H1 (cell line): Measurements from ENCODE around the gene PGP. TPM values are rescaled to one million over a fixed set of nuclear protein-coding genes. Genes with fewer than 3 reads are reported as not detected.

Experiments
- CTCF ChIA-PET: fragments of 300-600 bp; sonication (Branson Sonifier 250); formaldehyde crosslinking; loops from one replicate; lab custom pipeline; 2021; ENCODE audit not compliant: partially characterized antibody; lab: Charles Lee
- POLR2A ChIA-PET: fragments of 300-600 bp; sonication (Branson Sonifier 250); formaldehyde crosslinking; loops from one replicate; lab custom pipeline; 2021; ENCODE audit warnings: inconsistent platforms; ENCODE audit not compliant: partially characterized antibody; lab: Charles Lee
- DNase-seq, 2 experiments: peaks; one replicate each; pipeline versions ENCODE4 v3.0.0 to v3.0.0-alpha.2; 2010 to 2022; ENCODE audit warnings: low spot score in 2 of 2, low read depth in 1 of 2, mixed read lengths in 1 of 2
- FAIRE-seq: peaks from 2 replicates; lab custom pipeline; 2011; peaks lifted over from hg19 to GRCh38; lab: Jason Lieb, UNC
- H2AFZ ChIP-seq: 2 replicates; pipeline ENCODE4 v1.8.1; 2012; ENCODE audit warnings: low read length, inconsistent platforms
- H2AK5ac ChIP-seq: 2 replicates; pipeline ENCODE4 v1.6.1; 2013; ENCODE audit warnings: low read depth, low read length
- H2BK120ac ChIP-seq: replicated peaks from 2 replicates; pipeline ENCODE3; 2013; ENCODE audit warnings: low read depth, low read length, inconsistent platforms
- H2BK12ac ChIP-seq: 2 replicates; pipeline ENCODE4 v1.6.1; 2013; ENCODE audit warnings: low read depth, low read length
- H2BK15ac ChIP-seq: 2 replicates; pipeline ENCODE4 v1.6.1; 2013; ENCODE audit warnings: low read length
- H2BK20ac ChIP-seq: 2 replicates; pipeline ENCODE4 v1.6.1; 2013; ENCODE audit warnings: low read length
- H2BK5ac ChIP-seq: 2 replicates; pipeline ENCODE4 v1.6.1; 2013; ENCODE audit warnings: low read depth, low read length
- H3K14ac ChIP-seq: 2 replicates; pipeline ENCODE4 v1.6.1; 2013; ENCODE audit warnings: inconsistent platforms; ENCODE audit not compliant: insufficient read length
- H3K18ac ChIP-seq: 2 replicates; pipeline ENCODE4 v1.6.1; 2013; ENCODE audit warnings: low read length; ENCODE audit errors: extremely low read depth
- H3K23ac ChIP-seq: 2 replicates; pipeline ENCODE4 v1.6.1; 2013; ENCODE audit warnings: inconsistent platforms; ENCODE audit not compliant: insufficient read length
- H3K23me2 ChIP-seq: 2 replicates; pipeline ENCODE4 v1.6.1; 2013; ENCODE audit warnings: low read depth, low read length
- H3K27ac ChIP-seq: 2 replicates; pipeline ENCODE4 v1.6.1; 2011; ENCODE audit warnings: low read depth, low read length, inconsistent platforms
- H3K27me3 ChIP-seq, 4 experiments: replicated peaks in 1 of 4; 1 replicate in 1 of 4; 2 replicates in 3 of 4; pipeline versions ENCODE4 v1.6.1 to v1.8.1; 2011 to 2013; ENCODE audit warnings: low read length in 3 of 4, mild to moderate bottlenecking in 3 of 4, inconsistent platforms in 2 of 4, mixed read lengths in 2 of 4, moderate library complexity in 1 of 4; ENCODE audit not compliant: control insufficient read depth in 3 of 4, insufficient read depth in 3 of 4; ENCODE audit errors: extremely low read depth in 1 of 4
- H3K36me3 ChIP-seq, 4 experiments: 2 replicates each; pipeline versions ENCODE4 v1.6.1 to v1.8.1; 2011 to 2013; ENCODE audit warnings: mild to moderate bottlenecking in 4 of 4, low read length in 3 of 4, moderate library complexity in 2 of 4, control low read depth in 1 of 4, inconsistent platforms in 1 of 4; ENCODE audit not compliant: insufficient read depth in 4 of 4, control insufficient read depth in 2 of 4
- H3K4ac ChIP-seq: replicated peaks from 2 replicates; pipeline ENCODE3; 2013; ENCODE audit warnings: low read length, low read depth, mixed read lengths, inconsistent platforms; ENCODE audit not compliant: insufficient read length
- H3K4me1 ChIP-seq, 4 experiments: replicated peaks in 1 of 4; 1 replicate in 1 of 4; 2 replicates in 3 of 4; pipeline versions ENCODE4 v1.6.1 to v1.8.1; 2011 to 2013; ENCODE audit warnings: low read length in 3 of 4, inconsistent platforms in 2 of 4, mixed read lengths in 1 of 4; ENCODE audit not compliant: insufficient read depth in 4 of 4, control insufficient read depth in 3 of 4
- H3K4me2 ChIP-seq, 2 experiments: 2 replicates each; pipeline versions ENCODE4 v1.6.1 to v1.8.1; 2011 to 2013; ENCODE audit warnings: low read depth in 2 of 2, low read length in 2 of 2, control low read depth in 1 of 2, inconsistent platforms in 1 of 2, mild to moderate bottlenecking in 1 of 2; ENCODE audit not compliant: insufficient read depth in 1 of 2
- H3K4me3 ChIP-seq, 4 experiments: fragments of 200-600, 300-600 bp in 1 of 4; sonication (generic), shearing (Covaris generic), sonication (Bioruptor Twin) in 1 of 4; 2 replicates each; pipeline versions ENCODE4 v1.5.1 to v1.8.1; 2011 to 2016; ENCODE audit warnings: low read length in 4 of 4, low read depth in 3 of 4, control low read depth in 2 of 4, inconsistent platforms in 2 of 4, mild to moderate bottlenecking in 2 of 4, mixed read lengths in 1 of 4, moderate library complexity in 1 of 4; ENCODE audit not compliant: insufficient read depth in 2 of 4; ENCODE audit errors: extremely low read depth in 1 of 4
- H3K56ac ChIP-seq: replicated peaks from 2 replicates; pipeline ENCODE3; 2013; ENCODE audit warnings: low read depth, mild to moderate bottlenecking, mixed read lengths, low read length, inconsistent platforms; ENCODE audit not compliant: insufficient read length
- H3K79me1 ChIP-seq: 2 replicates; pipeline ENCODE4 v1.6.1; 2013; ENCODE audit warnings: low read depth, low read length, control low read depth
- H3K79me2 ChIP-seq, 2 experiments: 2 replicates each; pipeline versions ENCODE4 v1.6.1 to v1.8.1; 2012 to 2013; ENCODE audit warnings: low read length in 2 of 2, mild to moderate bottlenecking in 2 of 2, inconsistent platforms in 1 of 2; ENCODE audit not compliant: insufficient read depth in 2 of 2, control insufficient read depth in 1 of 2
- H3K9ac ChIP-seq, 4 experiments: replicated peaks in 1 of 4; 1 replicate in 1 of 4; 2 replicates in 3 of 4; pipeline versions ENCODE4 v1.6.1 to v1.8.1; 2011 to 2013; ENCODE audit warnings: low read depth in 3 of 4, low read length in 3 of 4, control low read depth in 2 of 4, mild to moderate bottlenecking in 2 of 4, moderate library complexity in 2 of 4, inconsistent platforms in 1 of 4; ENCODE audit errors: extremely low read depth in 1 of 4
- H3K9me3 ChIP-seq, 2 experiments: 2 replicates each; pipeline versions ENCODE4 v1.6.1 to v1.8.1; 2012 to 2013; ENCODE audit warnings: mild to moderate bottlenecking in 2 of 2, moderate library complexity in 2 of 2, control low read depth in 1 of 2, inconsistent platforms in 1 of 2, low read depth in 1 of 2, low read length in 1 of 2, mixed read lengths in 1 of 2; ENCODE audit not compliant: insufficient read depth in 2 of 2
- H4K20me1 ChIP-seq, 2 experiments: replicated peaks in 1 of 2; 2 replicates each; pipeline versions ENCODE3 to v1.8.1; 2011 to 2013; ENCODE audit warnings: inconsistent platforms in 2 of 2, low read length in 2 of 2, mild to moderate bottlenecking in 1 of 2; ENCODE audit not compliant: insufficient read depth in 2 of 2, control insufficient read depth in 1 of 2
- H4K5ac ChIP-seq: 2 replicates; pipeline ENCODE4 v1.6.1; 2013; ENCODE audit warnings: low read length, low read depth, mixed read lengths, inconsistent platforms; ENCODE audit not compliant: insufficient read length
- H4K8ac ChIP-seq: 2 replicates; pipeline ENCODE4 v1.8.0; 2013; ENCODE audit warnings: mild to moderate bottlenecking, moderate library complexity, low read length, inconsistent platforms; ENCODE audit not compliant: insufficient read depth; ENCODE audit errors: extremely low read depth
- H4K91ac ChIP-seq: replicated peaks from 2 replicates; pipeline ENCODE3; 2013; ENCODE audit warnings: low read length, mixed read lengths, inconsistent platforms; ENCODE audit not compliant: insufficient read length
- BACH1 ChIP-seq: IDR thresholded peaks from 2 replicates; pipeline ENCODE4 v1.6.1; 2012; ENCODE audit warnings: low read length, improper control_type of control experiment
- BRCA1 ChIP-seq: IDR thresholded peaks from 2 replicates; pipeline ENCODE4 v1.6.1; 2012; ENCODE audit warnings: low read depth, low read length, improper control_type of control experiment
- CBX8 ChIP-seq: fragments of 300-800, 300-1000 bp; sonication (generic); IDR thresholded peaks from 2 replicates; pipeline ENCODE4 v1.7.1; 2016; ENCODE audit warnings: low read depth, low read length, borderline replicate concordance
- CTBP2 ChIP-seq: IDR thresholded peaks from 2 replicates; pipeline ENCODE4 v1.7.0; 2011; ENCODE audit warnings: borderline replicate concordance, mild to moderate bottlenecking, moderate library complexity, mixed read lengths, low read length; ENCODE audit not compliant: insufficient read depth, insufficient read length
- EP300 ChIP-seq, 2 experiments: IDR thresholded peaks; 1 replicate in 1 of 2; 2 replicates in 1 of 2; pipeline ENCODE4 v1.6.1; 2011 to 2012; ENCODE audit warnings: low read depth in 2 of 2, low read length in 2 of 2, mild to moderate bottlenecking in 2 of 2, borderline replicate concordance in 1 of 2, inconsistent platforms in 1 of 2, moderate library complexity in 1 of 2
- KDM5A ChIP-seq: fragments of 200-600 bp; IDR thresholded peaks from 2 replicates; pipeline ENCODE4 v1.7.1; 2012; ENCODE audit warnings: mild to moderate bottlenecking, low read length, inconsistent platforms, mixed read lengths
- NANOG ChIP-seq: IDR thresholded peaks from 2 replicates; pipeline ENCODE4 v1.6.1; 2011; ENCODE audit warnings: low read length, low read depth, mild to moderate bottlenecking, inconsistent platforms; ENCODE audit not compliant: insufficient read depth, poor library complexity, severe bottlenecking
- RBBP5 ChIP-seq: IDR thresholded peaks from 2 replicates; pipeline ENCODE4 v1.7.1; 2012; ENCODE audit warnings: low read depth, mild to moderate bottlenecking, inconsistent platforms, low read length, moderate library complexity, borderline replicate concordance
- RXRA ChIP-seq: IDR thresholded peaks from 2 replicates; pipeline ENCODE4 v1.6.1; 2011; ENCODE audit warnings: low read depth, mild to moderate bottlenecking, low read length, moderate library complexity; ENCODE audit not compliant: insufficient read depth
- SUZ12 ChIP-seq: fragments of 200-600 bp; sonication (generic); IDR thresholded peaks from 2 replicates; pipeline ENCODE4 v1.6.1; 2012; ENCODE audit warnings: mild to moderate bottlenecking, inconsistent platforms, low read length, moderate library complexity, mixed read lengths
- TAF7 ChIP-seq: optimal IDR thresholded peaks from 2 replicates; pipeline ENCODE3; 2011; ENCODE audit warnings: low read depth, mild to moderate bottlenecking, inconsistent platforms, low read length, moderate library complexity, borderline replicate concordance
- WGBS, 2 experiments: shearing (Covaris generic) in 1 of 2; methylation state at CpG; one replicate each; pipeline versions ENCODE4 v1.1.6 to v1.1.7; 2013 to 2015; ENCODE audit warnings: low lambda C conversion rate in 2 of 2, mixed read lengths in 2 of 2, inconsistent platforms in 1 of 2, low coverage in 1 of 2, missing lambda C conversion rate in 1 of 2; ENCODE audit not compliant: insufficient replicate concordance in 2 of 2, insufficient coverage in 1 of 2, insufficient read length in 1 of 2; ENCODE audit errors: extremely low coverage in 1 of 2, missing lambda C conversion rate in 1 of 2; 5-methylcytosine and 5-hydroxymethylcytosine counted together
- polyA plus RNA-seq, 7 experiments: library from polyadenylated mRNA; depleted of rRNA in 3 of 7; stranded (reverse) in 5 of 7; unstranded in 2 of 7; fragments of >200 nt in 5 of 7; fragments of 200-250 nt in 2 of 7; gene quantifications; 1 replicate in 5 of 7; 2 replicates in 1 of 7; 4 replicates in 1 of 7; pipeline versions ENCODE4 v1.2.1 to v1.2.3, GENCODE V29; 2011 to 2013; ENCODE audit warnings: missing spikeins in 2 of 7, mixed read lengths in 2 of 7
- total RNA-seq: library from RNA; stranded (reverse); fragmentation: NEBNext Ultra II Directional; extraction: Animal tissue kit (Norgen Biotek cat#: 25700); gene quantifications from 2 replicates; pipeline ENCODE4 v1.2.1, GENCODE V29; 2021

The PGP gene
- total and polyA plus RNA-seq, 2 of the 8 experiments (the other 6 are each of a cell fraction or from before 2014, with no cell fraction given), result 30.9 to 55.9 TPM

DNA sequence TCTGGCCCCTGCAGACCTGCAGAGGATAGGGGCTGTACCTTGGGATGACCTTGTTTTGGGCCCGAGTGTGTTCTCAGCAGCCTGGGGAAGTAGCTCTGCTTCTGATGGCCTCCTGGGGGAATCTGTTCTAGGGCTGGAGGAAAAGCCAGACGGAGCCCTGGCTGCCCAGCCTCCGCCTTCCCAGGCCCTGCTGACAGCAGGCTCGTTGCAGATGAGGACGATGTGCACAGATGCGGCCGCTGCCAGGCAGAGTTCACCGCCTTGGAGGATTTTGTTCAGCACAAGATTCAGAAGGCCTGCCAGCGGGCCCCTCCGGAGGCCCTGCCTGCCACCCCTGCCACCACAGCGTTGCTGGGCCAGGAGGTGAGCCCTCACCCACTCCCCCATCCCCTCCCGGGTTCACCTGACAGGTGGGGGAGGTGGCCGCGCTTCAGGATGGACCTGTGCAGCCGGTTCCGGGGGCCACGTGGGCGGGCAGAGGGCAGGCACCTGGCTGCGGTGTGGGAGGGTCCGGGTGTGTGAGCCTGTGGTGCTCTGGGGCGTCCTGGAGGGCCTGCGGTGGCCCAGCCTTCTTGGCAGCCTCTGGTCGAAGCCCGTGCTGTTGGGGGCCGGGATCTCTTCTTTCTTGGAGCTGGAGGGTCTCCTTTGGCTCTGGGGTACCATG is 13.7 kb upstream of the PGP start:
- CTCF ChIA-PET, result no interaction called here
- peaks cover 9 to 15% of the 10 kb centered on the region in 2 experiments for H4K20me1 ChIP-seq
- FAIRE-seq, result no peak
- TF ChIP-seq CTBP2 (no peak), EP300 (IDR thresholded peaks at IDR 0.05; ENCODE audit: borderline replicate concordance in 1 of 2, low read depth in 2 of 2, low read length in 2 of 2) (no peak), BRCA1 (no peak), RBBP5 (no peak), CBX8 (no peak), NANOG (no peak), SUZ12 (no peak), KDM5A (no peak), TAF7 (no peak), BACH1 (no peak), RXRA (no peak)

More for the DNA sequence above, 13.7 kb upstream of the PGP start:
- Histone ChIP-seq H3K4ac (no peak overlapping the region), H2BK120ac (no peak overlapping the region), H3K27ac (no peak overlapping the region), H3K23ac (no peak overlapping the region), H4K5ac (no peak overlapping the region), H2AK5ac (no peak overlapping the region), H3K4me1 (no peaks in the 10 kb centered on the region), H2BK20ac (no peak overlapping the region), H3K79me2 (peaks cover 3 to 29% of the 10 kb centered on the region in 2 experiments; a peak in 2 of 4 replicates), H3K56ac (no peak overlapping the region), H4K8ac (0 out of 2 replicates have a peak overlapping the region, but pooled peaks have one; percentile 25), H2BK12ac (no peak overlapping the region), H3K9ac (no peak overlapping the region), H3K36me3 (peaks cover 0 to 33% (median 4%) of the 10 kb centered on the region in 4 experiments; a peak in 5 of 8 replicates), H2BK15ac (no peak overlapping the region), H3K27me3 (no peaks in the 10 kb centered on the region), H3K79me1 (peaks cover 3% of the 10 kb centered on the region; the same call in 1 of the 2 replicates), H3K14ac (no peak overlapping the region), H3K4me3 (no peak overlapping the region), H3K23me2 (no peaks in the 10 kb centered on the region), H3K9me3 (no peaks in the 10 kb centered on the region), H2BK5ac (no peak overlapping the region), H2AFZ (no peak overlapping the region), H4K91ac (no peak overlapping the region), H3K18ac (no peak overlapping the region), H3K4me2 (no peak overlapping the region)
- POLR2A ChIA-PET, result interaction anchor here (0.6 to 6.7 kb wide), 6 partner anchors 11 to 756 kb away, joined by 3 to 37 read pairs (median 3); partner anchors contain the start of genes BRICD5, ECI1 and TRAF7
- DNase-seq, result no peak
- WGBS, 2 experiments, result 92% methylated on average over 23 of the region's 25 CpGs; no CpG with 5 or more reads in 1 of the 2 experiments
